Lower leg skin (tissue), 3 donors: ENCODE results near the gene NMT2.

Source experiments
- CTCF ChIP-seq, 3 donors: fragments of 450-650 bp; IDR thresholded peaks; one replicate each; pipeline ENCODE4 v1.5.1; 2016; ENCODE audit warnings: antibody characterized with exemption in 3 of 3, mild to moderate bottlenecking in 3 of 3, moderate library complexity in 2 of 3
- POLR2A ChIP-seq, 2 donors: fragments of 450-650 bp; IDR thresholded peaks; one replicate each; pipeline ENCODE4 v1.6.1; 2016 to 2017; ENCODE audit warnings: antibody characterized with exemption in 2 of 2, mild to moderate bottlenecking in 1 of 2, moderate library complexity in 1 of 2

GRCh38 chr10:15213461-15213861 is 45.0 kb upstream of the NMT2 start:
- no peak for TF ChIP-seq POLR2A (IDR thresholded peaks at IDR 0.05)
- TF ChIP-seq CTCF (IDR thresholded peaks at IDR 0.05), result no peak
